ENCODE data around the gene PRKCA.

PRKCA gene

DNA sequence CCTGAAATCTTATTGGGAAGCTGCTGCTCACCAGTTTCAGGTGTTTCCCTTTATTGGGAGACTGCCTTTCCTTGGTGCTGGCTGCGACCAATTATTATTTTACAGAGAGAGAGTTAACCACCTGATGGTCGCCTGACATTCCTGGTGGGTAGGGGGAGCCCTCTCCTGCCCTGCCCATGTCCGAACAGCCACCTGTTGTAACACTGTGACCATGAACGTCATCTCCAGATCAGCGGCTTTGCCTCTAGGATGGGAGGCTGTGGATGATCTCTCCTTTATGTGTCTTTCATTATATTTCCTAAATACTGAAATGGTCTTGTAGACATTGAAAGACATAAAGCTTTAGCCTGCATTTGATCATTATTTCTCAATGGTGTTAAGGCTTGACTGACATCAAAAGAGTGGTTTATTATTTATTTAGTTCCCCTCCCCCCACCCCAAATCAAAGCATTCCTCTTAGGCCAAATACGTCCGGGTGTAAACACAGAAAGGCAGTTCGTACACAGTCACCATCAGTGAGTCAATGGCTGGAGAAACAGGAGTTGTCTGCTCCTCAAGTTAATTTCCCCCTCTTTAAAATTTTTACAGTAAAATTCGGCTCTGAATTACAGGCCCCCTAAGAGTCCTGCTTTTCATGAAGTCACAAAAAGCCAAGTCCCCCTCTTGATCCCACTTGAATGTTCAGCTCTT lies 474.7 kb downstream of the PRKCA start:
- DNase-seq (ENCODE audit: low spot score): no peak

DNA sequence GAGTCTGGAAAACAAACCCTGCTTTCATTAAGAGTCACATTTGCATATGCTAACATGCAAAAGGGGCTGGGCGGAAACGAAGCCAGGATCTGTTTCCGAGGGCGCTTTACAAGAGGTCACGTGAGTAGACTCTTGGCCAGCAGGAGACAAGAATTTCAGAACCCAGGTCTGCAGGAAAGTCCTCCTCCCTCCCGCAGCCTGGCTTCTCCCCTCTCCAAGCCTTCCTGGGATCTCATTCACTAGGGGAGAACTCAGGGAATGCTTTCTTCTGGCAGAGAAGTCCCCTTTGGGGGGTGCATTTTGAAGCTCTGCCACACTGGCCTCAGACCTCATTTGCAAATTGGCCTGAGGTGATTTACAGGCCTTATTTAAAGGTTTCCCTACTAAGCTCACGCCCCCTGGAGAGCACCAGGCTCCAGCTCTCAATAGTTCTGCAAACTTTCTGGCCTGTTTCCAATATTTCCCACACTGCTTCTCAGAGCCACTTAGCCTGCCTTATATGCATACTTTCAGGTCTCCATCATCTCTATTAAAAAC lies 475.3 kb downstream of the PRKCA start:
- DNase-seq (ENCODE audit: low spot score): peak; percentile 71

DNA sequence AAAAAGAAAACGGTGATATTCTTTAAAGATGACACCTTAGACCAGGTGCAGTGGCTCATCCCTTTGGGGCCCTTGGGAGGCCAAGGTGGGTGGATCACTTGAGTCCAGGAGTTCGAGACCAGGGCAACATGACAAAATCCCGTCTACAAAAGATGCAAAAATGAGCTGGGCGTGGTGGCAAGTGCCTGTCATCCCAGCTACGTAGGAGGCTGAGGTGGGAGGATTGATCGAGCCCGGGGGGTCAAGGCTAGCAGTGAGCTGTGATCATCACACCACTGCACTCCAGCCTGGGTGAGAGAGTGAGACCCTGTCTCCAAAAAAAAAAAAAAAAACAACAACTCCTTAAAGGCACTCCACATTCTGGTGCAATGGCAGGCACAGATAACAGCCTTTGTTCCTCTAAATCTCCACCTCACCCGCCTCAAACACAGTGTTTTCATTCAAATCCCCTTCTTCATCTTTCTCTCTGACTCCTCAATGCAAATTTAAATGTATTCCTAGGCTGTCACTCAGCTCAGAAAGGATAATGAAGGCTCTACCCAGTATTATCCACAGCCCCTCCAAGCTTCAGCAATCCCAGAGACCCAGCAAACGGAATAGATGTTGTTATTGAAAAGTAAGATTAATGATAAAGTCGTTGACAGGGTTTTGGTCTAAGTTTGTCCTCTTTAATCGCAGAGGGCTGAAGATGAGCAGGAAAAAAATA lies 476.3 kb downstream of the PRKCA start:
- DNase-seq (ENCODE audit: low spot score): no peak

DNA sequence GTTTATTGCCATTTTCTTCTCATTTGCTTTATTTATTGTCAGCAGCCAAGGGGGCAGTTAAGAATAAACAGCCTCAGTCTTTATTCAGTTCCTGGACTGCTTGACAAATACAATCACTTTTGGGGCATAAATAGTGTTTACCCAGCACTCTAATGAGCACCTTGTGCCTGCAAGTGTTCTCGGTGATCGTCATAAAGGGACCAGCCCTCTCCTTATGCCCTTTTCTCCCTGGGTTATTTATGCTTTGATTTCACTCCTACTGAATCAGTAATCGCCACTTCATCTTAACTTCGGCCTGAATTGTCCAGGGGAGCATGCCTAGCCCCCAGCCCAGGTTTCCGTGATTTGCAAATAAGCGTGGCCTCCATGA lies 476.8 kb downstream of the PRKCA start:
- no peak for DNase-seq (ENCODE audit: low spot score)

DNA sequence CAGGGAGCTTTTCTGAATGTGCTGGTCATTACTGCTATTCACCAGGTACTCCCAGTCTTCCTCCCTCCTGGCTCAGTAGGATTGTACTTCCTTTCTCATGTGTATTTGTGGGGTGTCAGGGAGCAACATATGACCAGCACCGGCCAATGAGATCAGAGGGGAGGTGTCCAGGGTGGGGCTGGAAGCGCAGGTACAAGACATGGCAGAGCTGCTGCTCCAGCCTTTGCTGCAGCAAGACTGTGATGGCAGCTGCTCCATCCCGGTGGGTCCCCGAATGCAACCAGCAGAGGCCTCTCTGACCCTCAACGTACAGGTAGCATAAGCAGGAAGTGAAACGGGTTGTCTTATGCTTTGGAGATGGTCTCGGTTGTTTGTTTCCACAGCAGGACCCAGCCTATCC lies 478.7 kb downstream of the PRKCA start:
- DNase-seq (ENCODE audit: low spot score): no peak

DNA sequence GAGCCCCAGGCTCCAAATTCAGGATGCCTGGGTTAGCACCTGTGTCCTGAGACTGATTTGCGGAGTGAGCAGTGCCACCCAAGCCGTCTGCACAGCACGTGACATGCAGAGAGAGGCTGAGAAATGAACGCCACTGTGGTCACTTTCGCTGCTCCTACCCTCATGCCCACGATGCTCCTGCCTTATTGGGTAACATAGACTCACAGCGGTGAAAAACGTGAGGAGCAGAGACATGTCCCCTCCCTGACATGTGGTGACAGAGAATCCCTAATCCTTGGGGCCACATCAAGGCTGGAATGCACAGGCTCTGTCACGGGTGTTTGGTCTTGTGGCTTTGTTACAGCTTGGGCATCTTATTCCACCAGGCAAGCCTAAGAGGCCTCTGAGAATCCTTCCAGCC lies 480.4 kb downstream of the PRKCA start:
- DNase-seq (ENCODE audit: low spot score): no peak

DNA sequence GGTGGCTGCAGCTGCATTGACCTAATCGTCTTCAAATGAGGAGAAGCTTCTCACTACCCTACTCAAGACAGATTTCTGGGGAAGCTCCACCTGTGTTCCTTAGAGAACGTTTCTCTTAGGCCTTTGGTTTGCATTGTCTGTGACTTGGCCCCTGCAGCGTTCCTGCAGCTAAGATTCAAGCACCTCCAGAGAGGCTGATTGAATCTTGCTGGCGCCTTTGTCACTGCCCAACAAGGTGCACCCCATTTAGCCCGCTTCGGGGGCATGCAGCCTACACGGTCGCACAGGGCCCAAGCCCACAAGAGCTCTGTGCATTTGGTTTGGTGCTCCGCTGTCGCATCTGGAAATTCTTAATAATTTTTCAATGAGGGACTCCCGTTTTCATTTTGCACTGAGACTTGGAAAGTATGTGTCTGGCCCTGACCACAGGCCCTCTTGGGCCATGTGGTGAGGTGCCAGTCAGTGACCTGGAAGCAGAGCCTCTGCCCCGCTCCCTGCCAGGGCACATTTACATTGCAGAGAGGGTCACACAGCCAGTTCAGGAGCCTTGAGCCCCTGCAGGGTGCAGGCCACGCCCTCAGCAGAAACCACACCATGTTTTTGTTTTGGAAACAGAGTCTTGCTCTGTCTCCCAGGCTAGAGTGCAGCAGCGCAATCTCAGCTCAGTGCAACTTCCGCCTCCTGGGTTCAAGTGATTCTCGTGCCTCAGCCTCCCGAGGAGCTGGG lies 481.4 kb downstream of the PRKCA start:
- no peak for DNase-seq (ENCODE audit: low spot score)

DNA sequence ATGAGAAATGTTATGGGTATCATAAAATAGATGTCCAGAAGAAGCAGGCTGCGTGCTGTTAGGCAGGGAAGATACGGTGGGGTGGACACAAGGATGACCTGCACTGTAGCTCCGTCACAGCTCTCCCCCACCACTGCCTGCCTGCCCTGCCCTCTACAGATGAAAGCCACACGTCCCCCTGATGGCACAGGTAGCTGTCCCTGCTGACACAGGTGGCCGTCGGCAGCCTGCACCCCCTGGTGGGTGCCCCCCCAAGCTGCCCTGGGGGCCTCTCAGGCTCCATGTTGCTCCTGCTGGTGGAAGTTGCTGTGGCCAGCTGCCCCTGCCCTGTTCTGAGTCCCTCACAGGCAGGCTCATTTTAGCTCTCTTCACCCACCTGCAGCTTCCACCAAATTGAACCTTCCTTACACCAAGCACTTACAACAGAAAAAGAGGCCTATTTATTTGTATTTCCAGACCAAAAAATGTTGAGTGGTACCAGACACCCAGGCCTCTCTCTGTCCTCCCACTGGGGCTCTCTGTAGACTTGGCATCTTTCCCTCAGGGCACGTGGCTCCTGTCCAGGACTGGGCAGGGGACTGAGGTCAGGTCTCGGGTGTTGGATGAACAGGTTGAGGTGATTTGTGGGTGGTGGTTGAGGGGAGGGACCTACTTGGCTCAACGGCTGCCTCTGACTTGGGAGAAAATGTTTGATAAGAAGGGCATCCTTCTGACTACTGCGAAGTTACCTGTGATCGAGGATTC lies 482.4 kb downstream of the PRKCA start:
- DNase-seq (ENCODE audit: low spot score): no peak

DNA sequence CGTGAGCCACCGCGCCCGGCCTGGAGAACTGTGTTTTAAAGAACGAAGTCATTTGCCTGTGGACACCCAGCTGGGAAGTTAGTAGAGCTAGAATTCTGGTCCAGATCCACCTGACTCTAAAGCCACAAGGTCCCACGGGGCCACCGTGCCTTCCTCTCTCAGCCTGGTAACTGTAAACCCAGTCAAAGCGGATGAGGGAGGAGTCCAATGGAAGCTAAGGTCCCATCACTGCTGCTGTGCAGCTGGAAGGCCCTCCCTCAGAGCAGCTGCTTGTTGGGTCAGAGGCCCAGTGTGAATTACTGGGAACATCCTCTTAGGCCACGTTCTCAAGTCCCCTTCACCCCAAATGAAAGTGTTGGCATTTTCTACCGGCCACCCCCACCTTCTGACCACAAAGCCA lies 483.7 kb downstream of the PRKCA start:
- no peak for DNase-seq (ENCODE audit: low spot score)

DNA sequence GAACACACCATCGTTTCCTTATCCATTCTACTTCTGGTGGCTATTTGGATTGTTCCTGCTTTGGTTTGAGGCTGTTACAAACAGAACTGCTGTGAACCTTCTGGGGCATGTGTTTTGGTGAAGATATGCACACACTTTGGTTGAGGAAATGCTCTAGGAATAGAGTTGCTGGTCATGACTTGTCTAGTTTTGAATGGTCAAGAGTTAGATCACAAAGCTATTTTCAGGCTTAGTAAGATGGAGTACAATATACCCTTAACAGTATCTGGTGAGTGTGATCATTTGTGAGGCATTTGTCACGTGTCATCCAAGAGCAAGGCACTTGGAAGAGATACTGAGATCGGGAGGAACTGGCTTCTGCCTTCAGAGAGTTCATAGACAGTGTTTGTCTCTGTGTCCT lies 485.5 kb downstream of the PRKCA start:
- no peak for DNase-seq (ENCODE audit: low spot score)

DNA sequence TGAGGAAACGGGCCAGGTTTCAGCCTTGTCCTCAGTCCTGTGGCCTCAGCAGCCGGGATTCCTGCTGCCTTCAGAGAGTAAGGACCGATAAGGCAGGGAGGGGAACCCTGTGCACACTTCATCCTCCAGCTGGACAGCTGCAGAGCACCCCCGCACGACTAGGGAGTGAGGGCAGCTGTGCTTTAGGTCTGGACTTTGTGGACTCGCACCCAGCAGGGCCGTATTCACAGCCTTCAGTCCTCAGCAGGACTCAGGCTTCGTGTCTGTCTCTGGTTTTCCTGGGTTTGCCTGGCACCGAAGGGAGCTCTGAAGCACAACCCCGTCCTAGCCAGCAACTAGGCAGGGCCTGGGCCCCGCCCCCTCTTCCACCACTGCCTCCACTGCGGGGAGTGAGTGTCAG lies 486.7 kb downstream of the PRKCA start:
- DNase-seq (ENCODE audit: low spot score): no peak

DNA sequence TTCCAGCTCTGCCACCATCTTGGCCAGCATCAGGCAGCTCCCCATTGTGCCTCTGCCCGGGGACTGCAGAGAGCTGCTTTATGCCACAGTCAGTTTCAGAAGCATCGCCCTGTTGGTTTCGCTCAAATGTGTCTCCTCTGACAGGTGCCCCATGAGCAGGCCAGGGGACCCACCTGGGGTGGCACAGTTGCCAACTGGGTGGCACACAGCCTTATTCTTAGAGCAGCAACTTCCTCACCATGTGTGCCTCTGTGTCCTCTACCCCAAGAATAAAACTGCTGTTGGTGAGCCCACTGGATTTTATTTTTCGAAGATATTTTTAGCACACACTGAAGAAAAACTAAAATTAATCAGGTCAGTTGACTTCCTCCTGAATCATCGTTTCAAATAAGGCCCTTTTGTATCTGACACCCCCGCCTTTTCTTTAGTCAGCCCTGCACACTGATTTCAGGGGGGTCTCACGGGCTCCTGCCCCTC lies 487.6 kb downstream of the PRKCA start:
- no peak for DNase-seq (ENCODE audit: low spot score)

DNA sequence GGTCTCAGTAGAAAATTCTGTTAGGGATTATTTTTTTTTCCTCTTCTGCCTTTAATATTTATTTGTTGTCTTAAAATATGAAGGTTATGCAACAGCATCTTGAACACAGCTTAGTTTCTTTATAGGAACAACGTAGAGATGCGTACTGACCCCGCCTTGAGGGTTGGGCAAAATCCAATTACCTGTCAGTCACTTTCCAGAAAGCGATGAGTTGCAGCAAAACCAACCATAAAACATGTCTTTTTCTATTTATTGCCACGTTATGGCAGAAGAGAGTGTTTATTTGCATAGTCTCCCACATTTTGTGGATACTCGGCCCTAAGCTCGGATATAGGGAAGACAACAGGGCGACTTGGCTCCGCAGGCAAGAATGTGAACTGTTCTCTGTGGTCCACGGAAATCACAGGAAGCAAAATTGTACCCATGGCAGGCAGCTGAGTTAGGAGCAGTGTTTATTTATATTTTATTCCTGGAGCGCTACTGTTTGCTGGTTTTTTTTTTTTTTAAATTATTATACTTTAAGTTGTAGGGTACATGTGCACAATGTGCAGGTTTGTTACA lies 488.2 kb downstream of the PRKCA start:
- no peak for DNase-seq (ENCODE audit: low spot score)

DNA sequence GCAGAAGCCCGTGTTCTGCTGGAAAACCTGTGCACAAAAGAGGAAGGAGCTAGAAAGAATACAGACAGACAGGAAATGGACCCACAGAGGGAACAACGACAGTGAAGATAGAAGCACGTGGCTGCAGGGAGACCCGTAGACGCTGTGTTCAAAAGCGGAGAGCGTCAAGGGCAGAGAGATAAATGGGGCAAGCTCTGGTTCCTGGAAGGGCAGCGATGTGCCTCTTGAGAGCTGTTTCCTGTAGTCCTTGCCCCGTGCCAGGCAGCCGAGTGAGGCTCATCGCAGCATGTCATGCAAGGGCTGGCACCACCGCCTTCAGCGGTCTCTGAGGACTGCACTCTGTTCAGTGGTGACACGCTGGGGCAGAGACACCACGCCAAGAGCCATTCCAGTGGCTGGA lies 488.9 kb downstream of the PRKCA start:
- DNase-seq (ENCODE audit: low spot score): peak; percentile 72

DNA sequence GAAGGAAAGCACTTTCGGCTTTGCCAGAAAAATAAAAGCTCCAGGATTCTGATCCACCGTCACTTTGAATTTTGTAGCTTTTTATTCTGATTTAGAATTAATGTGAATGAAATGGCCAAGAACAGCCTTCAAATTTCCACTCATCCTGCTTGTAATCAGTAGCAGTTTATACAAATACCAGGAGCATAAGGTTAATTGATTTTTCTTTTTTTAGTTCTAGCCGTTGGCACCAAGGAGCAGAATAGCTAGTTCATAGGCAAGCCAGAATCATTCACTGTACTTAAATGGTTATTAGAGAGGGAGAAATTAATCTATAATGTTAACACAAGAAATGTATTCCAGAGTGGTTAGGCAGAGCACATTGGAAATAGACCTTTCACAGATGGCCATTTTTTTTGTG lies 491.4 kb downstream of the PRKCA start:
- DNase-seq (ENCODE audit: low spot score): no peak

DNA sequence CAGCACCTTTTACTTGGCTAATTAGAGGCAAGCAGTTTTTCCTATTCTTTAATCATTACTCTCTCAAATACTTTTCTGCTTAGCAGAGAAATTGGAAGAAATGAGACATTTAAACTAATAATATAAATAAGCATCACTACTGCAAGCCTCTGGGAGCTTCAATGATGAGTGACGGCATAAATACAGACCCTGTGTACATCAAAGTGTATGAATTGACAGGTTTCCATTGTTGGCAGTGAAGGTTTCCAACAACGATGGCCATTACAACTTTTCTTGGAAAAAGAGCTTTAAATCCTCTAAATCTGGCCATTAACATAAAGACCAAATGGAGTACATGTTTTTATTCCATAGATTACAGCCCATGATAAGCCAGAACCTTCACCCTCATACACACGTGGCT lies 493.1 kb downstream of the PRKCA start:
- no peak for DNase-seq (ENCODE audit: low spot score)

DNA sequence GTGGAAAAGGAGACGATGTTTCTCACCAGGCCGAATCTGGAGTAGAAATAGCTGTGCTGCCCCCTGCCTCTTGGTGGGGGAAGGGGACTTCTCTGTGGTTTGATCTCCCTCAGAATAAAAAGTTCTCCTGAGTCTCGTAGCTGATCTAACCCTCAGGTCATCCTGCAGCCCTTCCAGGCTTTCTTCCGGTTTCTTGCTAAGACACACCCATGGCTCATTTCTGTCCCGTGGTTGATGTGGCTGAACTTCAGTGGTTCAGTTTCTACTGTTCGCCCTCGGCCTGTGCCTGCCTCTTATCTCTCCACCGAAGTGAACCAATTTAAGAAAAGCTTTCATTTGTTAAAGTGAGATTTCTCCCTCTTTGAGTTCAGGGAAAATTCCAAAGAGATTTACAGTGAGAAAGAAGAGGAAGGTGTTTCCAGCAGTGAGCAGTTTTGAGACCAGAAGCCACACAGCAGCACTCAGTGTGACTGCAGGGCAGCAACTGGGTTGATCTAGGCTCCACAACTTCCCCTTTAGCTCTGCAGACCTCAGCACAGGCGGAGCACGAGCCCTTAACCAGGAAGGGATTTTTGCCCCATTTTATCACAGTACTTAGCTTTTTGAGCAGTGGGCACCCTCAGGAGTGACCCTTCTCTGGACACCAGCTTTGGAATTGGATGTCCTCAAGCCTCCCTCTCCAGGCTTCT lies 497.6 kb downstream of the PRKCA start:
- peak; percentile 61 for DNase-seq (ENCODE audit: low spot score)

DNA sequence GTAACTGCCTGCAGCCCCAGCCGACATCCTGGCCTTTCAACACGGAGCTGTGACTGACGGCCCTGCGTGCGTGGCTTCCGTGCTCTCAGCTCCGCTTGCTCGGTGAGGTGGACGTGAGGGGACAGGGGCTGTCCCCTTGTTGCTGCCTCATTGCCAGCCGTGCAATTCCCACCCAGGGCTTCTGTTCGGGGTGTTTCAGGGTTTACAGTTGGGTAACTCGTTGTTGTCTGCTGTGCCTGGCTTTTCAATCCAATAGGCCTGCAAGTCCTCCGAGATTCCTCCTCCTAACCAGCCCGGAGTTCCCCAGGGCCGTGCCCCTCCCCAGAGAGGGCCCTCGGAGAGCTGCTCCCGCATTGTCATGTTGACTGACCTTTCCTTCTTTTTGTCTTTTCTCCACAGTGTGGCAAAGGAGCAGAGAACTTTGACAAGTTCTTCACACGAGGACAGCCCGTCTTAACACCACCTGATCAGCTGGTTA lies 501.1 kb downstream of the PRKCA start:
- no peak for DNase-seq (ENCODE audit: low spot score)

DNA sequence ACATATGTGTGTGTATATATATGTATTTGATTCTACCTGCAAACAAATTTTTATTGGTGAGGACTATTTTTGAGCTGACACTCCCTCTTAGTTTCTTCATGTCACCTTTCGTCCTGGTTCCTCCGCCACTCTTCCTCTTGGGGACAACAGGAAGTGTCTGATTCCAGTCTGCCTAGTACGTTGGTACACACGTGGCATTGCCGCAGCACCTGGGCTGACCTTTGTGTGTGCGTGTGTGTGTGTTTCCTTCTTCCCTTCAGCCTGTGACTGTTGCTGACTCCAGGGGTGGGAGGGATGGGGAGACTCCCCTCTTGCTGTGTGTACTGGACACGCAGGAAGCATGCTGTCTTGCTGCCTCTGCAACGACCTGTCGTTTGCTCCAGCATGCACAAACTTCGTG lies 503.2 kb downstream of the PRKCA start:
- DNase-seq (ENCODE audit: low spot score): no peak

DNA sequence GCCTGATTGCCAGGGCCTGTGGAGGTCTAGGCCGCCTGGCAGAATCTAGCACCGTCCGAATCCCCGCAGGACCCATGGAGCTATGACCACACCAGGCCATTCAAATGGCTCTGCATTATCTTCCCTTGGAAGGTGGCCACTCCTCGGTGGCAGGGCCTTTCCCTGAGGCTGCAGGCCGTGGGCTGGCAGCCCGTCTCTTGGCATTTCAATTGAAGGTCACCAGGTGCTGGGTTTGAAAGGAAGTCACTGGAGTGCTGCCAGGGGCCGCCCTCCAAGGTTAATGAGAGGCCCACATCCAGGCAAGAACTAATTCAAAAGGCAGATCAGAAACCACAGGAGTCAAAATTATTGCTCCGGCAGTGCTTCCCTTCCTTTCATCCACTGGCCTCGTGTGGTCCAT lies 504.8 kb downstream of the PRKCA start:
- no peak for DNase-seq (ENCODE audit: low spot score)

DNA sequence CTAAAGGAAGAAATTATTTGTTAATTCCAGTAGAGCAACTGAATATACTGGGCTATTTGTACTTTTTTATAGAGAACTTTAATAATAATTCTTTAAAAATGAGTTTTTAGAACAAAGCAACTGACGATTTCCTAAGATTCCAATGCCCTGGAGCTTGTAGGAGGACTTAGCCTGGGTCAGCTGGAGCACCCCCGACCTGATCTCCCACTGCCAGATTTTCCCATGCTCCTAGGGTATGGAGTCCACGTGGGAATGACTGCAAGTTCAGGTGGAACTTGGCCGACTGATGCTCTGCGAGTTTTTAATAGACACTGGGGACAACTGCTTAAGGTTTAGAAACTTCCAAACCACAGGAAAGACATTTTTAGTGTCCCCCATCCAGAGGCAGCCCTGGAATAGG lies 507.0 kb downstream of the PRKCA start:
- DNase-seq (ENCODE audit: low spot score): no peak
